ENCODE results near the gene SORCS2. TPM values are rescaled to one million over a fixed set of nuclear protein-coding genes. Genes with fewer than 3 reads are reported as not detected.

Gene SORCS2
- total and polyA plus RNA-seq, 2 of the 13 experiments (the other 11 are each of a cell fraction or from before 2014, with no cell fraction given) = 0.82 to 1.0 TPM

- POLR2A ChIA-PET = no interaction called here
- H3K4me2 ChIP-seq (ENCODE audit: low read depth, low read length) = no peak overlapping the region
- TF ChIP-seq ZBTB2 (CRISPR knock-in tag; IDR thresholded peaks at IDR 0.05; ENCODE audit: low read depth) = no peak
- no peak for TF ChIP-seq GZF1 (CRISPR knock-in tag; IDR thresholded peaks at IDR 0.05)
- TF ChIP-seq MBNL3 (CRISPR knock-in tag; conservative IDR thresholded peaks at IDR 0.05) = no peak
- no peak for TF ChIP-seq KDM1A (CRISPR knock-in tag; IDR thresholded peaks at IDR 0.05)
- TF ChIP-seq ATF4 (CRISPR knock-in tag; IDR thresholded peaks at IDR 0.05) = no peak
- FAIRE-seq (no peak), DNase-seq (ENCODE audit: low spot score) (no peak), ATAC-seq (no peak)
- H3K27ac ChIP-seq (ENCODE audit: extremely low read length, insufficient read depth, low read length) = no peak overlapping the region
- H3K27me3 ChIP-seq (ENCODE audit: control insufficient read depth in 1 of 2, insufficient read depth in 2 of 2, low read length in 2 of 2) = peaks cover 7 to 84% of the 10 kb centered on the region in 2 experiments; a peak in 4 of 5 replicates
- CTCF ChIA-PET (ENCODE audit: low intra/inter-chr PET ratio, low total read pairs) = no interaction called here
- no peaks in the 10 kb centered on the region for H3K9me3 ChIP-seq (ENCODE audit: low read length)
- WGBS (ENCODE audit: low lambda C conversion rate) = 48% methylated on average over 5 of the region's 5 CpGs
- H2AFZ ChIP-seq (ENCODE audit: low read length) = no peak overlapping the region
- no peak overlapping the region for H3K4me3 ChIP-seq (replicated peaks in 1 of 3; ENCODE audit: insufficient read depth in 1 of 3, low read depth in 2 of 3, low read length in 3 of 3)
- no peak overlapping the region for H3K9ac ChIP-seq (ENCODE audit: insufficient read depth, low read depth, low read length)
- H3K36me3 ChIP-seq (replicated peaks in 1 of 2; ENCODE audit: control insufficient read depth in 1 of 2, insufficient read depth in 2 of 2, low read length in 2 of 2) = no peaks in the 10 kb centered on the region
- intact Hi-C loops (cut with micrococcal nuclease; ENCODE audit: unreplicated experiment) (loop anchor here (10.0 kb wide), 1 partner anchor 138 kb away; no protein-coding TSS in a partner anchor), in situ Hi-C loops (cut with HindIII; ENCODE audit: extremely low pct_ligation_motif_present, low pct_unique_long_range_greater_than_20kb) (loop anchor here (10.0 kb wide), 1 partner anchor 528 kb away; no protein-coding TSS in a partner anchor)
- no peaks in the 10 kb centered on the region for H3K79me2 ChIP-seq (ENCODE audit: insufficient read depth, low read length)
- no peaks in the 10 kb centered on the region for H3K4me1 ChIP-seq (ENCODE audit: insufficient read depth, low read length)
- H4K20me1 ChIP-seq (ENCODE audit: insufficient read depth, low read length) = 0 out of 2 replicates have a peak, but pooled peaks cover 2% of the 10 kb centered on the region
- BruUV-seq (replicated peaks) = no TSS peak
These were observed 4.4 kb downstream of the SORCS2 start for GRCh38 chr4:7196736-7197135.

- Histone ChIP-seq H3K9ac (ENCODE audit: insufficient read depth, low read depth, low read length) (no peak overlapping the region), H4K20me1 (ENCODE audit: insufficient read depth, low read length) (0 out of 2 replicates have a peak, but pooled peaks cover 2% of the 10 kb centered on the region), H3K36me3 (replicated peaks in 1 of 2; ENCODE audit: control insufficient read depth in 1 of 2, insufficient read depth in 2 of 2, low read length in 2 of 2) (no peaks in the 10 kb centered on the region), H3K4me3 (replicated peaks in 1 of 3; ENCODE audit: insufficient read depth in 1 of 3, low read depth in 2 of 3, low read length in 3 of 3) (no peak overlapping the region), H3K4me2 (ENCODE audit: low read depth, low read length) (no peak overlapping the region), H3K27me3 (ENCODE audit: control insufficient read depth in 1 of 2, insufficient read depth in 2 of 2, low read length in 2 of 2) (peaks cover 9 to 87% of the 10 kb centered on the region in 2 experiments; a peak in 4 of 5 replicates), H3K9me3 (ENCODE audit: low read length) (no peaks in the 10 kb centered on the region), H2AFZ (ENCODE audit: low read length) (no peak overlapping the region), H3K27ac (ENCODE audit: extremely low read length, insufficient read depth, low read length) (no peak overlapping the region), H3K4me1 (ENCODE audit: insufficient read depth, low read length) (no peaks in the 10 kb centered on the region), H3K79me2 (ENCODE audit: insufficient read depth, low read length) (no peaks in the 10 kb centered on the region)
- intact Hi-C loops (cut with micrococcal nuclease; ENCODE audit: unreplicated experiment) (loop anchor here (10.0 kb wide), 1 partner anchor 137 kb away; no protein-coding TSS in a partner anchor), in situ Hi-C loops (cut with HindIII; ENCODE audit: extremely low pct_ligation_motif_present, low pct_unique_long_range_greater_than_20kb) (loop anchor here (10.0 kb wide), 1 partner anchor 527 kb away; no protein-coding TSS in a partner anchor)
- WGBS (ENCODE audit: low lambda C conversion rate) = 56% methylated on average over 3 of the region's 5 CpGs
- POLR2A ChIA-PET = no interaction called here
- DNase-seq (ENCODE audit: low spot score) (no peak), ATAC-seq (no peak), FAIRE-seq (no peak)
- BruUV-seq (replicated peaks) = no TSS peak
- CTCF ChIA-PET (ENCODE audit: low intra/inter-chr PET ratio, low total read pairs) = no interaction called here
- TF ChIP-seq ZNF674 (CRISPR knock-in tag; IDR thresholded peaks at IDR 0.05; ENCODE audit: low read depth) (no peak), LCORL (IDR thresholded peaks at IDR 0.05) (no peak), LCORL (CRISPR knock-in tag; IDR thresholded peaks at IDR 0.05) (no peak), MXD4 (CRISPR knock-in tag; IDR thresholded peaks at IDR 0.05) (no peak), POGZ (CRISPR knock-in tag; IDR thresholded peaks at IDR 0.05) (no peak), SRSF9 (IDR thresholded peaks at IDR 0.05; ENCODE audit: borderline replicate concordance, insufficient read depth, low read depth, low read length, poor library complexity, severe bottlenecking) (no peak), CCDC6 (CRISPR knock-in tag; IDR thresholded peaks at IDR 0.05) (no peak), SMAD9 (CRISPR knock-in tag; IDR thresholded peaks at IDR 0.05) (no peak), HOXA7 (CRISPR knock-in tag; IDR thresholded peaks at IDR 0.05) (no peak), ZNF83 (CRISPR knock-in tag; IDR thresholded peaks at IDR 0.05; ENCODE audit: borderline replicate concordance) (no peak), ZNF879 (CRISPR knock-in tag; IDR thresholded peaks at IDR 0.05) (no peak), MYNN (CRISPR knock-in tag; IDR thresholded peaks at IDR 0.05; ENCODE audit: low read depth) (no peak), MED1 (CRISPR knock-in tag; IDR thresholded peaks at IDR 0.05) (no peak)
These were observed 5.6 kb downstream of the SORCS2 start for GRCh38 chr4:7197910-7198309.
